NCI-H146 (cell line): Measurements from ENCODE around the gene STUB1.

ENCODE experiments used
- DNase-seq: peaks from one replicate; lab custom pipeline; 2025; lab: John Stamatoyannopoulos, UW

The STUB1 gene

GRCh38 chr16:667113-667779 is 13.0 kb upstream of the STUB1 start:
- DNase-seq: no peak

GRCh38 chr16:667780-668518 is 12.3 kb upstream of the STUB1 start, which contains the start of gene RHOT2:
TSS of gene RHOT2 (plus strand) at chr16:668132. CDS start at chr16:668200, 68 bp downstream.
- DNase-seq: peak; percentile 95

GRCh38 chr16:668519-669171 is 11.6 kb upstream of the STUB1 start:
- peak; percentile 50 for DNase-seq

- no peak for DNase-seq
These were observed 10.5 kb upstream of the STUB1 start for GRCh38 chr16:669666-670065.

- no peak for DNase-seq
These were observed 9.5 kb upstream of the STUB1 start for GRCh38 chr16:670485-671352.

- no peak for DNase-seq
These were observed 8.7 kb upstream of the STUB1 start for GRCh38 chr16:671353-672131.

GRCh38 chr16:672371-672770 is 7.8 kb upstream of the STUB1 start:
- DNase-seq: no peak

- DNase-seq: no peak
These were observed 7.4 kb upstream of the STUB1 start for GRCh38 chr16:672851-673250.

GRCh38 chr16:673399-673991 is 6.7 kb upstream of the STUB1 start:
- DNase-seq: no peak

GRCh38 chr16:674214-674881 is 5.9 kb upstream of the STUB1 start:
- DNase-seq: no peak

GRCh38 chr16:674968-675883 is 5.0 kb upstream of the STUB1 start, which contains the start of gene RHBDL1:
TSS of gene RHBDL1 (plus strand) at chr16:675671. CDS start at chr16:675791, 120 bp downstream.
- peak; percentile 47 for DNase-seq

- no peak for DNase-seq
These were observed 4.2 kb upstream of the STUB1 start for GRCh38 chr16:675884-676564.

- DNase-seq: no peak
These were observed 3.7 kb upstream of the STUB1 start for GRCh38 chr16:676565-676902.

GRCh38 chr16:676913-677312 is 3.3 kb upstream of the STUB1 start:
- DNase-seq: peak; percentile 93

- DNase-seq: peak; percentile 95
These were observed 2.7 kb upstream of the STUB1 start for GRCh38 chr16:677316-678190.

GRCh38 chr16:678209-678857 is 1.9 kb upstream of the STUB1 start:
- DNase-seq: peak; percentile 55
